Kidney glomerular epithelial cell (primary cell): ENCODE results near the gene MACC1.

Experiments
- DNase-seq: peaks from one replicate; lab custom pipeline; 2025; lab: John Stamatoyannopoulos, UW

MACC1 gene, protein sequence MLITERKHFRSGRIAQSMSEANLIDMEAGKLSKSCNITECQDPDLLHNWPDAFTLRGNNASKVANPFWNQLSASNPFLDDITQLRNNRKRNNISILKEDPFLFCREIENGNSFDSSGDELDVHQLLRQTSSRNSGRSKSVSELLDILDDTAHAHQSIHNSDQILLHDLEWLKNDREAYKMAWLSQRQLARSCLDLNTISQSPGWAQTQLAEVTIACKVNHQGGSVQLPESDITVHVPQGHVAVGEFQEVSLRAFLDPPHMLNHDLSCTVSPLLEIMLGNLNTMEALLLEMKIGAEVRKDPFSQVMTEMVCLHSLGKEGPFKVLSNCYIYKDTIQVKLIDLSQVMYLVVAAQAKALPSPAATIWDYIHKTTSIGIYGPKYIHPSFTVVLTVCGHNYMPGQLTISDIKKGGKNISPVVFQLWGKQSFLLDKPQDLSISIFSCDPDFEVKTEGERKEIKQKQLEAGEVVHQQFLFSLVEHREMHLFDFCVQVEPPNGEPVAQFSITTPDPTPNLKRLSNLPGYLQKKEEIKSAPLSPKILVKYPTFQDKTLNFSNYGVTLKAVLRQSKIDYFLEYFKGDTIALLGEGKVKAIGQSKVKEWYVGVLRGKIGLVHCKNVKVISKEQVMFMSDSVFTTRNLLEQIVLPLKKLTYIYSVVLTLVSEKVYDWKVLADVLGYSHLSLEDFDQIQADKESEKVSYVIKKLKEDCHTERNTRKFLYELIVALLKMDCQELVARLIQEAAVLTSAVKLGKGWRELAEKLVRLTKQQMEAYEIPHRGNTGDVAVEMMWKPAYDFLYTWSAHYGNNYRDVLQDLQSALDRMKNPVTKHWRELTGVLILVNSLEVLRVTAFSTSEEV

DNA sequence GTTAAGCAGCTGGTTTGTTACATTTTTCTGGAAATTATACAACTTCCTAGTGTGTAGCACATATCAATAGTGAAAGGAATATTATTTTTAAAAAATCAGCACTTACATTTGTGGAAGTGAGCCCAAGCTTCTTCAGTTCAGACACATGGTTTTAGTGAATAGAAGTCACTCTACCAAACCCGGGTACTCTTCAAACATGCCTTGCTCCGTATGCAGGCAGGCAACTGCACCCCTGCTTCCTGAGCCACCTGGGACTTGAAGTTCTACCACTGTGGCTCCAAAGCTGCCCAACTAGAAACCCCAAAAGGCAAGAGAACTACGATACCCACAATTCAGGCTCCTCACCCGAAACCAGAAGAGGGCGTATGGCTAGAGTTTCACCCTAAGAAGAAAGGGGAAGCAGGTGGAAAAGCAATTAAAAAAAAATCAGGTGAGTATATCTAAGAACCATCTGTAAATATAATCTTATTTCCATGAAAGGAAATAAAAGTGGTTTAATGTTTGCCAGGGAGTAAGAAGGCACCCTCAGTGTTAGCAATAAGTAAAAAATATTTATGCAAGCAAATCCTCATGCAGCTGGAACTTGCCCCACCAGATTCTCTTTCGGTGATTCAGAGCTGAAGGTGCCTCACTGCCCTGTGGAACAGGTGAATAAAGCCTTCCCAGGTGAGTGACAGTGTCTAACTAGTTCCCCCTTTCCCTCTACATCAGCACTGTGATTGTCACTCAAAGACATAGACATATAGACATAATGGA, at the start of gene MACC1:
Gene MACC1, minus strand, starts transcription at position 192 of the 756 bp plus-strand sequence. CDS start 55,522 bp downstream, outside the sequence.
- DNase-seq, result peak; percentile 60

DNA sequence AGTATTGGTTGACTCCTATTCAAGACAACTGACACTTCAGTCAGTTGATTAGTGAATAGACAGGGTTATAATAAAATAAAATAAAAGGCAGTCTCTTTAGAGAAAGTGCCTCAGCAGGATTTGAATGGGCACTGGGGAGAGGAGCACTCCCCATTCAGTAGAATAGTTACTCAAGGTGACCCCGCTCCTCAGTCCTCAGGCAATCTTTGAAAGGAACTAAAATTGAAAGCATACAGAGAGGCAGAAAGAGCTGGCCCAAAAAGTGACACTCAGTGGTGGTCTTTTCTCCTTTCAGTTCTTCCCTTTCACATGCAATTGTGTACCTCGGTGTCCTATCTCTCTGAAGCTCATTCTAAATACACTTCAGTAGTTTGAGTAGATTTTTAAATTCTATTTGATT, 47.4 kb upstream of the MACC1 start:
- DNase-seq, result no peak

DNA sequence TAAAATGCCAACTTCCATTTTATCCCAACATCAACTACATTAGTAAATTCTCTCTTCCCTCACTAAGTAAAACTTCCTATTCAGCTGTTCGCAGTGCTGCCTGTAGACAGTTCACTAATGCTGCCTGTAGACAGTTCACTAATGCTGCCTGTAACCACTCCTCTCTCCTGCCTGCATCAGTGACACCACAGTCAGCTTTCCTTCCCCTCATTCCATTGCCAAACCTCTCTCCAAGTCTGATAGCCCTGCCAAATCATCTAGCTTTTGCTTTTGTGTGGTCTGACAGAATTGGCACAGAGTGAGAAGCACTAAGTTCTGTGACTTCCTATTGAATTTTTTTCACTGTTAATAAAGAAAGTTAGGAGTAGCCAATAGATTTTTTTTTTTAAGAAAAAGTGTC, 43.0 kb upstream of the MACC1 start:
- no peak for DNase-seq

DNA sequence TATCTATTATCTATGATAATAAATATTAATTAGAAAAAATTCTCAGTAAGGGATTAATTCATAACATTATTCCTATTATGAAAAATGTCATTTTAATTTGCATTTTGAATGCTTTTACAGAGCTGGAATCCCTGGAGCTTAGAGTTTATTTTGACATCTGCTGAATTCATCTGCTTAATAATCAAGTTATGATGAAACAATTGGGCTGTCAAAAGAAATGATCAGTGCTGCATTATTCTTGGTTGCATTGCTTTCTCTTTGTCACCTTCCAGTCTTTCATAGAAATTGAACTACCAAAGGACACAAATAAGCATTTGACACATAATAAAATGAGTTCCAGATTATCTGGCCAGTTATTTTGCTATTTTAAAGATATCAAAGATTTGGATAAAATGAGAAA, 40.0 kb upstream of the MACC1 start:
- DNase-seq, result no peak

DNA sequence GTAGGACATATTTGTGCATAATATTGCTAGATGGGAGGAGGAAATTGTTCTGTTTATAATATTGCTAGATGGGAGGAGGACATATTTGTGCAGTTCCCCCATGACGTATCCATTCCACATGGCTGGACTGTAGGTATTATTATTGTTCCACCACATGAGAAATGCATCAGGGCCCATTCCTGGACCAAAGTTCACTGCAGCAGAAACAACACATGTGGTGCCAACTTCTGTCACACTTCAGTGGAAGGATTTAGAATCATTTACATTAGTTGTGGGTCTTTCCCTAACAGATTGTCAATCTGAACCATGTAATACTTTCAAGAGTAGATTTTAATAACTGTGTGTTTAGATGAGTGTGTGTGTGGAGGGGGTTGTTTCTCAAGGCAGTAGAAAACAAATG, 32.7 kb upstream of the MACC1 start:
- DNase-seq, result peak; percentile 97

DNA sequence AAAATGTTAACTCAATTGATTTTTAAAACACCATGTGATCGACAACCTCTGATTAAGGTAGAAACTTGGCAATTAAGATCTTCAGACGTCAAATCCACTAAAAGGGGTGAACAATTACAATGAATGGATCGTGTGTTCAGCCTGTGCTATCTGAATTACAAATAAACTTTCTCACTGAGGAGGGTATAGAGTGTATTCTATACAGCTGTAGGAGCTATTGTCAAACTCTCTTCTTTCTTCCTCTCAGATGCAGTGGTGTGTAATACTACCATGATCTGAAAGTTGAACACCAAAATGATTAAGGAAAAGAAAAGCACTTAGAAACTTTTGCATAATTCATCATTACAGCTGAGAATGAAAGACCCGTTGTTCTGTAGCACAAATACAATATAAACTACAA, 32.2 kb upstream of the MACC1 start:
- peak; percentile 47 for DNase-seq

DNA sequence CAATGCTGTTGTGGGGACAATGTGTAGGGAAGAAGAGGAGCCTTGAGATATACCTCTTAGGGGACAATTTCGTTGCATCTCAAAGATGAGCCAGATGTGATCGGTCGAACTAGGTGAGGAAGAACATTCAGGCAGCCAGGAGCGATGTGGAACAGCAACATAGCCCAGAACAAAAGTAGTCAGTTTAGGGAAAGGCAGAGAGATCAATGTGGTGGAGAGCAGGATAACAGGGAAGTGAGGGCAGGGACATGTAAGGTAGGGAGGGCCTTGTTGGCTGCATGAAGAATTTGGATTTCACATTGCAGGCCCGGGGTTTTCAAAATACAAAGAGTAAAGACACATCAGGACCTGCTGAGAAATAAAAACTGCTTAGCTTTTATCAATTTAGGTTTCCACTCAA, 29.1 kb upstream of the MACC1 start:
- DNase-seq, result no peak

DNA sequence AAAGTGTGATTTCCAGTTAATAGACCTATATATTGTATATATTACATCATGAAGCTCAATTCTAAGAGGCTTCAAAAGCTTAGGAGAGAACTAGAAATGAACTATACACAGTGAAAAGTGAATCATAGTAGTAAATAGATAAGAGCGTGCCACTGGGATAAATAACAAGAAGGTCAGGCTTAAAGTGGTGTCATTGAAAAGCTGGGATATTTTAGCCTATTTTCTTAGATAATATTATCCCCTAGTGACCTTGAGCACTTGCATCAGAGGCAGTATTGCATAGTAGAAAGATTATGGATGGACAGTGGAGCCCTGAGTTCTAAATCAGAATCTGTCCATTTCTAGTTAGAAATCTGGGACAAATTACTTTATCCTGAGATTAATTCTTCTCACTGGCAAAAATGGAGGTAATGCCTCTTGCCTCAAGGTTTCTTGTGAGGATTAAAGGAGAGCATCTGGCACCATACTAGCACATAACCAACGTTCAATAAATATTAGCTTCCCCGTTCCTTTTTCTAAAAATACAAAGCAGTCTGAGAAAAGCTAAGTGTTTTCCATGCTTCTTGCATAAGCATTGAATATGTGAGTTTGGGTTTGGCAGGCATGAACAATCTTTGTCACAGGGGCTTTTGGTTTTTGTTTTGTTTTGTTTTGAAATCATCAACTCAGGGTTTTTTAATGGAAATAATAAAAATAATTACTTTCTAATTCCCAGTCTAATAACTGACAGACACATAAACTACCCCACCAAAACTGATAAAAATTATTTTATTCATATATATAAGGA, 27.3 kb upstream of the MACC1 start:
- DNase-seq, result no peak

DNA sequence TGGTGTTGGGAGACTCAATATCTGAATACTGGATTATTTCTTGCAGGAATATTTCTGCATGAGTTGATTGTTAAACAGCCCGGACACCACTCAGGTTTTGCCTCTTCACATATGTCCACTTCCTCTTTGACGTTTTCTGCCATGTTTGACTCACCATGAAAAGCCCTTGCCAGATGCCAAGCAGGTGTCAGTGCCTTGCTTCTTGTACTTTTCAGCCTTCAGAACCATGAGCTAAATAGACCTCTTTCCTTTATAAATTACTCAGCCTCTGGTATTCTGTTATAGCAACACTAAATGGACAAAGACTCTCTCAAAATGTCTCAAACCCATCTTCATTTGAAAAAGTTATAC, 24.7 kb upstream of the MACC1 start:
- no peak for DNase-seq

DNA sequence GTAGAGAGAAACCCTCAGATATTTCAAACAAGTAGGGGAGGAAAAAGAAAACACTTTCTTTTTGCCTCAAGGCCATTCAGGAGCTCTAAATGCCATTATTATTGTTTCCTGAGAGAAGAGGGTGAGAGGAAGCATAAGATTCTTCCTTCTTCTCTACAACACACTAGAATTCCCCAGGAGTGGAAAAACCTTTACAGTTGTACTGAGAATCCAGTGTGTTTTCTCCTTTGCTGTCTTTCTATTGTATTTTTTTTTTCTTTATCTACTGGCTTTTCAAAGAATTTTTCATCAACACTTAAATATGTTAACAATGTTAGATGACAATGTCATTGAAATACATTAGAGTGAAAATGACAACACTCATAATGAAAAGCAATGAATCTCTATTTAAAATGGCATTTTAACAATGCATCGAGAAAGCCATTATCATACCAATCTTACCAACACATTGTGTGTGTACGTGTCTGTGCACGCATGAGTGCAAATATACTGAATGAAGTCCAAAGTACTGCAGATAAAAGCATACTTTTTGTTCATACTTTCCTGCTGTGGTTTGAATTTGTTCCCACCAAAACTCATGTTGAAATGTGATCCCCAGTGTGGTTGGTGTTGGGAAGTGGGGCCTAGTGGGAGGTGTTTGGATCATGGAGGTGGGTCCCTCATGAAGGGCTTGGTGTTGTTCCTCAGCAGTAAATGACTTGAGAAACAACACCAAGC, 24.2 kb upstream of the MACC1 start:
- DNase-seq, result peak; percentile 93

DNA sequence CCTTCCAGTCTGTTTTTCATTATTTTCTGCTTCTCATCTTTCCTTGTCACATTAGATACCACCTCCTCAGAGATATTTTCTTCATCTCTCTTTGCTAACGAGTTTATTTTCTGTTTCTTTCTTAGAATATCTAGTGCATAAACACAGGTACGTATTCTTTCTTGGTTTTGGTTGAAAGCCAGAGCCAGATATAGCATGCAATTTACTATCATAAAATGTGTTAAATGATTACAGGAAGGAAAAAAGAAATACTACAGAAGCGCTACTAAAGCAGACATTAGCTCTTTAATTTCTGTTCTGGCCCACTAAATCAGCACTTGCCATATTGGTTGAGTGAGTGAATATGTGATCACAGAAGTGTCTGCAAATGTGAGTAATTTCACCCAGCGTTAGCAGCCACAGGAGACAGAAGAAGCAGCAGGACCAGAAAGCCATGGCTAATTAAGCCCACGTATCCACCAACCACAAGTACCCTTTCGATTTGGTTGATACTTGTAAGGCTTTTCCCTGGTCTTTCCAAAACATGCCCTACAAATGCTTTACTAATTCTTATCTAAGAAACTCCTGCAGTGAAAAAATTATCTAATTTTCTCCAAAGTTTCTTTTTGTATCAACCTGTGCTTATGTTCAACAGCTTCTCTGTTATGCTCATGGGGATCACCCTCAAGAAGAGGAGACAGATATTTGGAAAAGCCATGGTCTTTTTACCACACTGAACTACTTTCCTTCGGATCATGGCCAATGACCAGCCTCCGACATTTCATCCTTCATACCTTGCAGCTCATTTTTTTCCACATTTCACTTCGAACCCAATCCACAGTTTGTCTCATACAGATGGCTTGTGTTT, 23.1 kb upstream of the MACC1 start:
- no peak for DNase-seq

DNA sequence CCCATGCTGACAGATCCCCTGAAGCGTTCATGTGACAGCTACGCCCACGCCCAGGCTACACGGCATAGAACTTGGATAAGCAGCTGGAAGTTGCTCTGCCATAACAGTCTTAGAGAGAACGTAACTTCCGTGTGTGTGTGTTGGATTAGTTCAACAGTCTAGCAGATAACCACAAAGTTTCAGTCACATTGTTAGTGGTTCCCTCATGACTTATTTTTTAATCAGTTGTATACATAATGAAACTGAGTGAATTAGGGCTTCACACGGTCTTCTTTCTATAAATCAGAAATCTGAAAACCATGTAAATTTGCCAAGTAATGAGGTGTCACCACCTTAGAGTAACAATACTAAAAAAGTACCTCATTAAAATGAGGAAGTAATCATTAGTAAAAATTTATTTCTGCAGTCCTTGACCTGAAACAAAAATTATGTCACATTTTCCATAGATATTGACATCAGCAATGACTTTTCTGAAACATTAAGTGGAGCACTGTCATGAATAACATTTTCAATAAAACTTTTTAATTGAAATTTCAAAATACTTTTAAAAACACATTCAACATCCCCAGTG, 21.7 kb upstream of the MACC1 start:
- no peak for DNase-seq

DNA sequence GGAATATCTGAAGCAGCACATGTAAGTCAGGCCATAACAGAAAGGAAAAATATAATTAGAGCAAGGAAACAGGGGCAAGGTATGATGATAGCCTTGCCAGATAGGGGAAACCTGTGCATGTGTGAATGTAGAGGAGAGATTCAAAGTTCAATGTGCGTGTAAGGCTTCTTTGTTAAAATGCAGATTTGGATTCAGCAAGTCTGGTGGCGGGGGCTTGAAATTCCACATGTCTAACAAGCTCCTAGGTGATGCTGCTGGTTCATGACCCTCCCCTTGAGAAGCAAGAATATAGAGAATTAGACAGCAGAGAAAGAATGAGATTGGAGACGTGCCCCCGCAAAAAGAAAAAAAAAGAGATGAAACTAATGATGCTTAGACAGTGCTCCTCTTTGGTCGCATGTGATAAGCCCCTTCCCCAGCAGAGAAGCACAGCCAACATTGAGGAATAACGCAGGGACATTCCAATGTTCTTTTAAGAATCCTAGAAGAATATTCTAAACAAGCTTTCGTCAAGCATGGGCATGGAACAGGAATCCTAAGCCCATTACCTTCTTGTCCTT, 21.1 kb upstream of the MACC1 start:
- no peak for DNase-seq

DNA sequence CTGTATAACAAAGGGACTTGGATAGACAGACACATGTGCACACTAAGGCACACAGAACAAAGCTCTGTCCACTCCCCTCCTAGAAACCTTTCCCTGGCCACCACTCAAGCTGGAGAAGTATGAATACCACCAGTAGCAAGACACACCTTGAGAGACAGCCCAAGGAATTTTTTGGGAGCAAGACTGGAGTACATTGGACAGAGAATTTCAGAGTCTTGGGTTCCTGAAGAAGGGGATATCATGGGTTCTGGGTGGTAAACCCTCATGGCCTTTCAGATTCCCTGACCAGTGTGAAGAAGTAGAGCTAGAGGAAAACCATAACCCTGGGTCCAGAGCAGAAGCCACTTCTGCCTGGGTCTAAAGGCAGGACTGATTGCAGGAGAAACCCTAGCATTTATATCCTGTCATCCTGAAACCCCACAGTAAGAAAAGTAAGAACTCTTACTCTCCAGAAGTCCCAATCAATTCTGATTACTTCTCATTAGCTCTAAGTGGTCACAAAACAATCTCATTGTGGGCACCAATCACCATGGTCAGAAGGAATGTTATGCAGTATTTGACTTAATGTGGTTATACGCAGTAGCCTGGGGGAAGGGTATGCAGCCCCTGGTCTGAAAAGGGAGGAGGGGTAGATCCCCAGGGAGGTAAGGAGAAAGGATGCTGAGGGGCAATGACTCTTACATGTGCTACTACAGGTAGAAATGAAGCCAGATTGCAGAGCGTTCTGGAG, 20.4 kb upstream of the MACC1 start:
- DNase-seq, result no peak

DNA sequence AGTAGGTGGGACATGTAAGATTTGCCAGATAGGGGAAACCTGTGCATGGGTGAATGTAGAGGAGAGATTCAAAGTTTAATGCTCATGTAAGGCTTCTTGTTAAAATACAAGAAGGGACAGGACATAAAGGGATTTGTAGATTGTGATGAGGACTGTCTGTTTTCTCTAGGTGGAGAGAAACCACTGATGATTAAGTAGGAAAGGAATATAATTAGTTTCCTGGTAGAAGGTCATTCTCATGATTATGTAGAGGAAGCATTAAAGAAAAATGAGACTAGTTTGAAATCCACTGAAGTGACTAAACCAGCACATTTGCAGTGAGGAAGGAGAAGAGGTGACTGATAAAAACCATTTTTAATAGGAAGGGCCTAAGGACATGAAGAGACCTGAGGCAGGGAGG, 19.6 kb upstream of the MACC1 start:
- DNase-seq, result peak; percentile 52

DNA sequence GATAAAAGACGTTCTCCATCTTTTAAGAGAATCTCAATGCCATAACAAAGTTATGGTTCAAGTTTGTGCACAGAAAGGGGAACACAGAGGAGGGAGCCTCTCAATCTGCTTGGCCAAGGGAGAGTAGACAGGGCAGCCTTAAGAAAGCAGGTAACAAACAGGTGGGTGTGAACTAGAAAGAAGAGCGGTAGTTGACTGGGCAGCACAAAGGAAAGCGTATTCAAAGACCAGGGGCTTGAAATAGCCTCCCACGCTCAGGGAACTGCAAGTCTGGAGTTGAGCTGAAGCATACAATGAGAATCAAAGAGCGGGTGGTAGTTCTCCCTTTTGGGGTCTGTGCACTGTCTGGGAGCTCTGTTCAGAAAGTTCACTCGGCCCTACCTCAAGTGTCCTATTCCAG, 18.9 kb upstream of the MACC1 start:
- DNase-seq, result no peak

DNA sequence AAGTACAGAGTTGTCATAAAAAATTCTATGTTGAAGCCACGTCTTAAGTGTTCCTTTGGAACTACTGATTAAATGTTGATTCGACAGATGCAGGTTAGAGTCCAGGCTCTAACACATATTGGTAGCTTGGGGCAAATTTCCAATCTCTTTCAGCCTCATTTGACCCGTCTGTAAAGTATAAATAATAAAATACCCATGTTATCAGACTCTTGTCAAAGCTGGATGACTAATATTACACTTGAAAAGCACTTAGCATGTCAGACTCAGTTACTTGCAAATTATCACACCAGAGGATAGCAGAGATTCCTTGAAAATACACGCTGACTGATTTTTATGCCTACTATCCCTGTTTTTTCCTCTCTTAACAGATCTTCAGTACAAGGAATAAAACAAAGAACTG, 18.1 kb upstream of the MACC1 start:
- DNase-seq, result no peak

DNA sequence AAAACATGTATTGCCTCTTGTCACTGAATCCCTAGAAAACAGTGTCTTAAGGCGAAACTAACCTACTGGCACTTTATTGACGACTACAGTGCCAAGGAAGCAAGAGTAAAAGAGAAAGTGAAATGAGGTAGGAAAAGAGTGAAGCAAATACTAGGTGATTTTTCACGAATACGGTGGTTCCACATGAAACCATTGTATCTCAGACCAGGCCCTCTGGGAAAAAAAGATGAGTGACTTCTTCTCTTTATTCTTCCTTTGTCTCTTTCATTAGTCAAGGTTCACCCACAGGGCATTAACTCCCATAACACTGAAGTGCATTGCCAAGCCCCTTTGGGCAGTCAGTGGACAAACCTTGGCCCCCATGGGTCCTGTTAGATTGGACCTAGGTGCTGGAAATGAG, 16.2 kb upstream of the MACC1 start:
- no peak for DNase-seq

DNA sequence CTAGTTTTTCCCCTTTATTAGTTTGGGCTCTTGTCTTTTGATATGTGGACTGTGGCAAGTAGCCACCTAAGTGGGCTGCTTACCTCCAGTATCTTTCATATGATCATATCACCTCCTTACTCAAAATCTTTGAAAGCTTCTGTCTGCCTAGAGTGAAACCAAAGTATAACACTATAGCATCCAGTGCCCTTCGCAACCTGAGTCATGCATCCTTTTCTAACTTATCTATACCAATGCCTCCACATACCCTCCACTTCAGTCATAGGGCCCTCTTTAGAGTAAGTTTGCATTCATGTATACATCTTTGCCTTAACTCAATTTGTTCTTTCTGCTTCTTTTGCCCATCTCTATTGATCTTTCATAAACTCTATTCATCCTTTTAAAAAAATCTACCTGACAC, 15.7 kb upstream of the MACC1 start:
- no peak for DNase-seq
